Upper lobe of right lung (tissue), 1 donor: Measurements from ENCODE around the gene BMPER. TPM values are rescaled to one million over a fixed set of nuclear protein-coding genes. Genes with fewer than 3 reads are reported as not detected.

Experiments used
- ATAC-seq: fragments of 200-7000 bp; cut with Tn5 transposase; one replicate; pipeline ENCODE4 v1.9.1; 2020; ENCODE audit warnings: mild to moderate bottlenecking, moderate library complexity
- DNase-seq: peaks from one replicate; pipeline ENCODE4 v3.0.0-alpha.2; 2020
- H3K27ac ChIP-seq: fragments of 200-600 bp; one replicate; pipeline ENCODE4 v1.8.0; 2022
- H3K27me3 ChIP-seq: fragments of 200-600 bp; one replicate; pipeline ENCODE4 v1.8.0; 2022; ENCODE audit warnings: mild to moderate bottlenecking
- H3K36me3 ChIP-seq: fragments of 200-600 bp; one replicate; pipeline ENCODE4 v1.8.0; 2022
- H3K4me1 ChIP-seq: fragments of 200-600 bp; one replicate; pipeline ENCODE4 v1.8.0; 2022
- H3K4me3 ChIP-seq: fragments of 200-600 bp; one replicate; pipeline ENCODE4 v1.8.0; 2022; ENCODE audit warnings: mild to moderate bottlenecking
- H3K9me3 ChIP-seq: fragments of 200-600 bp; one replicate; pipeline ENCODE4 v1.8.0; 2022
- CTCF ChIP-seq: fragments of 200-600 bp; IDR thresholded peaks from one replicate; pipeline ENCODE4 v1.8.0; 2022; ENCODE audit warnings: antibody characterized with exemption
- intact Hi-C: fragments of 100-400 bp; cut with DNase I; formaldehyde crosslinking; loops from one replicate; pipeline ENCODE4 v1.11.0; 2022
- total RNA-seq: library from RNA; stranded (reverse); fragmentation: NEBNext Ultra II Directional; extraction: Animal tissue kit (Norgen Biotek cat#: 25700); gene quantifications from one replicate; pipeline ENCODE4 v1.2.1, GENCODE V29; 2021
- donor health status: DM: no; HTN: yes; CAD: no; lungs with severe emphysema.

Gene BMPER
- total RNA-seq, 1 donor from 2014 or later = 10.0 TPM

- H3K9me3 ChIP-seq = no peaks in the 10 kb centered on the region
- intact Hi-C loops = no loop called here
- ATAC-seq = no peak
- no peaks in the 10 kb centered on the region for H3K36me3 ChIP-seq
- H3K27me3 ChIP-seq = peaks cover 45% of the 10 kb centered on the region
- no peak for TF ChIP-seq CTCF
- DNase-seq = no peak
- H3K27ac ChIP-seq = no peak overlapping the region
- peaks cover 4% of the 10 kb centered on the region for H3K4me1 ChIP-seq
- H3K4me3 ChIP-seq = peak overlapping the region; percentile 6
Measured at GRCh38 chr7:33907625-33908024, 2.3 kb downstream of the BMPER start.

GRCh38 chr7:33909318-33909717 lies 4.0 kb downstream of the BMPER start:
- no peak for TF ChIP-seq CTCF
- ATAC-seq (no peak), DNase-seq (no peak)
- H3K4me1 ChIP-seq = no peaks in the 10 kb centered on the region
- no peak overlapping the region for H3K27ac ChIP-seq
- intact Hi-C loops = no loop called here
- H3K36me3 ChIP-seq = no peaks in the 10 kb centered on the region
- H3K27me3 ChIP-seq = peaks cover 29% of the 10 kb centered on the region
- H3K9me3 ChIP-seq = no peaks in the 10 kb centered on the region
- no peak overlapping the region for H3K4me3 ChIP-seq

- Histone ChIP-seq H3K4me3 (no peak overlapping the region), H3K36me3 (no peaks in the 10 kb centered on the region), H3K27ac (no peak overlapping the region), H3K4me1 (no peaks in the 10 kb centered on the region), H3K27me3 (peaks cover 25% of the 10 kb centered on the region), H3K9me3 (no peaks in the 10 kb centered on the region)
- ATAC-seq = no peak
- TF ChIP-seq CTCF = no peak
- intact Hi-C loops = no loop called here
- DNase-seq = no peak
Measured at GRCh38 chr7:33909755-33910154, 4.4 kb downstream of the BMPER start.

- H3K4me1 ChIP-seq = no peaks in the 10 kb centered on the region
- H3K9me3 ChIP-seq = no peaks in the 10 kb centered on the region
- DNase-seq (no peak), ATAC-seq (no peak)
- no peak overlapping the region for H3K27ac ChIP-seq
- no peak overlapping the region for H3K4me3 ChIP-seq
- H3K27me3 ChIP-seq = peaks cover 22% of the 10 kb centered on the region
- intact Hi-C loops = no loop called here
- no peaks in the 10 kb centered on the region for H3K36me3 ChIP-seq
- TF ChIP-seq CTCF = no peak
Measured at GRCh38 chr7:33910756-33911155, 5.4 kb downstream of the BMPER start.

- no peak overlapping the region for H3K27ac ChIP-seq
- H3K4me3 ChIP-seq = no peak overlapping the region
- ATAC-seq = peak; percentile 25
- no peak for DNase-seq
- no peaks in the 10 kb centered on the region for H3K27me3 ChIP-seq
- intact Hi-C loops = no loop called here
- H3K9me3 ChIP-seq = no peaks in the 10 kb centered on the region
- no peaks in the 10 kb centered on the region for H3K36me3 ChIP-seq
- TF ChIP-seq CTCF = no peak
- H3K4me1 ChIP-seq = no peaks in the 10 kb centered on the region
Measured at GRCh38 chr7:33916357-33917081, 11.2 kb downstream of the BMPER start.

GRCh38 chr7:33917661-33918060 lies 12.3 kb downstream of the BMPER start:
- H3K4me1 ChIP-seq = no peaks in the 10 kb centered on the region
- no peak overlapping the region for H3K4me3 ChIP-seq
- H3K27ac ChIP-seq = no peak overlapping the region
- no peaks in the 10 kb centered on the region for H3K36me3 ChIP-seq
- intact Hi-C loops = no loop called here
- H3K9me3 ChIP-seq = no peaks in the 10 kb centered on the region
- ATAC-seq (no peak), DNase-seq (no peak)
- TF ChIP-seq CTCF = no peak
- H3K27me3 ChIP-seq = no peaks in the 10 kb centered on the region
